HL-60/S4 treated with phorbol 12-myristate 13-acetate at 8.2 ng/mL for 4 days and 3 days (cell line): Measurements from ENCODE around the gene AFDN.

Experiments
- in situ Hi-C: fragments of 300-500 bp; cut with MboI; formaldehyde crosslinking; loops from 2 replicates; pipeline ENCODE4 v1.15.0; 2022; ENCODE audit warnings: low sequenced_read_pairs

AFDN gene

GRCh38 chr6:167838207-167838748 lies 11.6 kb downstream of the AFDN start:
- in situ Hi-C loops = no loop called here

- in situ Hi-C loops = no loop called here
These were observed 12.6 kb downstream of the AFDN start for GRCh38 chr6:167839343-167839742.

GRCh38 chr6:167839755-167840154 lies 13.0 kb downstream of the AFDN start:
- in situ Hi-C loops = no loop called here

GRCh38 chr6:167840160-167840525 lies 13.4 kb downstream of the AFDN start:
- in situ Hi-C loops = no loop called here

GRCh38 chr6:167840526-167841179 lies 13.9 kb downstream of the AFDN start:
- in situ Hi-C loops = no loop called here

GRCh38 chr6:167841981-167842380 lies 15.3 kb downstream of the AFDN start:
- in situ Hi-C loops = no loop called here

- in situ Hi-C loops = no loop called here
These were observed 15.7 kb downstream of the AFDN start for GRCh38 chr6:167842457-167842856.

GRCh38 chr6:167843023-167843422 lies 16.3 kb downstream of the AFDN start:
- in situ Hi-C loops = no loop called here

GRCh38 chr6:167845856-167846255 lies 19.1 kb downstream of the AFDN start:
- in situ Hi-C loops = no loop called here

GRCh38 chr6:167846997-167847606 lies 20.4 kb downstream of the AFDN start:
- in situ Hi-C loops = no loop called here

- in situ Hi-C loops = no loop called here
These were observed 21.2 kb downstream of the AFDN start for GRCh38 chr6:167847936-167848335.

GRCh38 chr6:167848783-167849182 lies 22.1 kb downstream of the AFDN start:
- in situ Hi-C loops = no loop called here

- in situ Hi-C loops = no loop called here
These were observed 23.2 kb downstream of the AFDN start for GRCh38 chr6:167849846-167850459.

GRCh38 chr6:167850782-167851181 lies 24.1 kb downstream of the AFDN start:
- in situ Hi-C loops = no loop called here

- in situ Hi-C loops = no loop called here
These were observed 24.8 kb downstream of the AFDN start for GRCh38 chr6:167851370-167851952.

- in situ Hi-C loops = no loop called here
These were observed 29.2 kb downstream of the AFDN start for GRCh38 chr6:167855825-167856425.

- in situ Hi-C loops = no loop called here
These were observed 29.8 kb downstream of the AFDN start for GRCh38 chr6:167856474-167856873.

- in situ Hi-C loops = no loop called here
These were observed 30.4 kb downstream of the AFDN start for GRCh38 chr6:167856999-167857660.

- in situ Hi-C loops = no loop called here
These were observed 31.4 kb downstream of the AFDN start for GRCh38 chr6:167858086-167858591.

GRCh38 chr6:167858842-167859664 lies 32.3 kb downstream of the AFDN start:
- in situ Hi-C loops = no loop called here
